ENCODE measurements around the gene TVP23C.

TVP23C gene

DNA sequence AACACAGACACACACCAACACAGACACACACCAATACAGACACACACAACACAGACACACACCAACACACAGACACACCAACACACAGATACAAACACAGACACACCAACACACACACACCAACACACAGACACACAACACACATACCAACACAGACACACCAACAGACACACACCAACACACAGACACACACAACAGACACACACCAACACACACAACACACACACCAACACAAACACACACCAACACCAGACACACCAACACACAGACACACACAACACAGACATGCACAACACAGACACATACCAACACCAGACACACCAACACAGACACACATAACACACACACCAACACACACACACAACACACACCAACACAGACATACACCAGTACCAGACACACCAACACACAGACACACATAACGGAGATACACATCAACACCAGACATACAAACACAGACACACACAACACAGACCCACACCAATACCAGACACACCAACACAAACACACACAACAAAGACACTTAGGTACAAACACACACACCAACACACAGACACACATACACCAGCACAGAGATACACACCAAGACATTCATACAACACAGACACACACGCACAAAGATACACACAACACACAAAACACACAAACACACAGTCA lies 98.1 kb downstream of the TVP23C start:
- DNase-seq (ENCODE audit: low spot score) = no peak

DNA sequence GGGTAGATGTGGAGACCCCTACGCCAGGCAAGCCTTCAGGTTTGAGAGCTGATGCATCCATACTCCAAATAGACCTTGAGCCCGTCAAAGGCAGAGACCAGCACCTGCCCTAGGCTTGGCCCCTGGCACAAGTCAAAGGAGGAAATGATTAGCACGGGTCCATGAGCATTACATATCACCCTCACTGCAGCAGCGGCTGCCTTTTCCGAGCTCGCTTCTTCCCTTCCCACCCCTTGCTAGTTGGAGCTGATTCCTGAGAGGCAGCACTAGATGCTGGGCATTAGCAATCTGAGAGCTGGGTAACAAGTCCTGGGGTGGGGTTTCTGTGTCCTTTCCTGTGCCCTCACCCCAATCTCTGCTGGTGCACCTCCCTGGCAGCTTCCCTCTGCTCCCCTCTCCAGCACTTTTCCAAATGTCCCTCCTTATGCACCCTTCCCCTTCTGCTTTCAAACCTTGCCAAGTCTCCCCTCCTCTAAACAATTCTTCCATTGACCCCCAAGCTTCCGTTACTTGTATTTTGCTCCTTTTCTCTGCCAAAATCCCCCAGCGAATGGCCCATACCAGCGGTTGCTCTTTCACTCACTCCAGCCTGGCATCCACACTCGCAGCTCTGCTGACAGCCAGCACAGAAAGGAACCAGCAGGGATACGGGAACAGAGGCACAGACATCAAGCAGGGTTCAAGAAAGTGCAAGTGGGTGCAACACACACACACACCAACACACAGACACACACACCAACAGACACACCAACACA lies 98.9 kb downstream of the TVP23C start:
- no peak for DNase-seq (ENCODE audit: low spot score)

DNA sequence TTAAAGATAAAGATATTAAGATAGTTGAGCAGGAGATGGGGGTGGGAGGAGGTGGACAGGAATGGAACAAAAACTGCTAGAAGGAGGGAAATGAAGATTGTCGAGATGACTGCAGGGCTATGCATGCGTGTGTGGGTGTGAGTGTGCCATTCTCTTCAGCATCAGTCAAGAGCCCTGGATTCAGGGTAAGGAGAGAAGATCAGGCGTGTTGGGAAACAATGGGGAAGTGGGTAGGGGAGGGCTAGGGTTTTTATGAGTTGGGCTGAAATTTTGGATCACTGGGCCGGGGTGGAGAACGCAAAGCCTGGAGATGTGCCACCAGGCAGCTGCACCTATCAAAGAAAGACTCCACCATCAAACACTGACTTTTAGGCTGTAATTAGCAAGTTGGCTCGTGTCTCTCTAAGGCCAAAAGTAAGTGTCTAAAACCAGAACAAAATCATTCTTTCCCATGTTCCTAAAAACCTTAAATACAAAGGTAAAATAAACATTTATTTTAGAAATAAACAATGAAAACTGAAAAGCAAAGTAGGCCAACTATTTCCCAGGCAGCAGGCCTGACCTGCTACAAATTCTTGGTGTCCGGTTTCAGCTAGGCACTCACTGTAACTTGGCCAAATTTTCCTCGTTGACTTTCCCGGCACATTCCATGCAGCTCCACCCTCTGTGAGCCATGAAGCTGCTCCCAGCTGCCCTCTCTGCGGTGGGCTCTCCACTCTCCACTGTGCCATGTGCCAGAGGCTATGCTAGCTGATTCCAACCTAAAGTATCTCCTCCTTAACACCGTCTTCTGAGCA lies 100.1 kb downstream of the TVP23C start:
- peak; percentile 52 for DNase-seq (ENCODE audit: low spot score)

DNA sequence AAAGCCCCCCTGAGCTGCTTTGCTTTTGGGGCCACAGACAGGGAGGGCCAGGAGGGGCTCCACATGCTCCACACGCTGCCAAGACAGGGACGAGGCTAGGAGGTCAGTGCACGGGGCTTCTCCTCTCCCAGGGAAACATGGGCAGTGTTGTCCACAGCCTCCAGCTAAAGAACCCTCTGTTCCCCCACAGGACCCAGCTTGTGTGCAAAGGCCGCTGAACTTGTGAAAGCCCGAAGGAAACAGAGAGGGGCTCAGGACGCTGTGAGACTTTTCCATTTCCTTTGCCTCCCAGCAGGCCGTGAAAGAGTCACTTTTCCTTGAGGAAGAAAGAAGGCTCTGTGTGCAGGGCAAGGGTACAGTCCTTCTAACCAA lies 105.6 kb downstream of the TVP23C start:
- no peak for DNase-seq (ENCODE audit: low spot score)

DNA sequence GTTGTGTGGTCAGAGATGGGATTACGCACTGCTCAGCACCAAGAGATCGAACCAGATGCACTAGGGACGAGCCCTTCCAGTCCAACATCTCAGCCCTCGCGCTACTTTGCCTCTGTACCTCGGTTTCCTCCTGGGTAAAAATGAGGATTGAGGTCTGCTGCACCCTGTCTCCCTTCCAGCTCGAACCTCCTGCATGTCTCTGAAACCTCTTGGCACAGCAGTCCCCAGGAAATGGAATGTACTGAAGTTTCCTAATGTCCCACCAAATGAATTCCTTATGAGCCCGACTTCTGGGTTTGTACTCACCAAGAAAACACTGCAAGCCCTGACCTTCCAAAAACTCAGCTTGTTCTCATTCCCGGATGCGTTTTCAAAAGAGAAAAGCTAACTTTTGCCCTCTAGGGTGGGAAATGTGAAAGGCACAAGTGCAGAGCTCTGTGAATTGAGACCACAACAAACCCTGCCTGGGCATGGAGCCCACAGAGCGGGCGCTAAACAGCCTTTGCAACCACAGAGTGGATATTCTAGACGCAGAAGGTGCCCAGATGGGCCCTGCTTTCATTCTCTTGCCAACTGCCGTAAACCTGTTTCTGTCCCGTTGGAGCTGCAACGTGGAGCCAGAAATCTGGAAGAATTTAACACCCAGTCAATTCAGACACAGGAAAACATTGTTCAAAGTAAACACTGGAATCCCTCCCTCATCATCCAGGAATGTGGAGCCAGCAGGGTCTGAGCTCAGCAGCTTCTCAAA lies 106.1 kb downstream of the TVP23C start:
- DNase-seq (ENCODE audit: low spot score) = peak; percentile 38

DNA sequence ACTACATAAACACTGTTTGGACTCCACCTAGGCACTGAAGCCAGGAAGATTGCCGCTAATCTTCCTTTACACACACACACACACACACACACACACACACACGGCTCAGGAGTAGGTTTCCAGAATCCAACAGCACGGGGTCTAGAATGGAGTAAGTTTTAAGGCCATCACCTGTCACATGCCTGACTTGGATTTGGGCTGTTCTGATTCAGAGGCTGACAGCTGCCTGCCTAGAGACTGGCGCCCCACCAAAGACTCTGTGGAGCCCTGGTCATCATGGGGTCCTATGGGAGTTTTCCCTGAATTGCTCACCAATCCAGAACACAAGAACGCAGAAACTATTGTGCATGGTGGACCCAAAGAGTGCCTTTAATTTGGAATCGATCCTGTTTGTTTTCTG lies 106.8 kb downstream of the TVP23C start:
- no peak for DNase-seq (ENCODE audit: low spot score)

DNA sequence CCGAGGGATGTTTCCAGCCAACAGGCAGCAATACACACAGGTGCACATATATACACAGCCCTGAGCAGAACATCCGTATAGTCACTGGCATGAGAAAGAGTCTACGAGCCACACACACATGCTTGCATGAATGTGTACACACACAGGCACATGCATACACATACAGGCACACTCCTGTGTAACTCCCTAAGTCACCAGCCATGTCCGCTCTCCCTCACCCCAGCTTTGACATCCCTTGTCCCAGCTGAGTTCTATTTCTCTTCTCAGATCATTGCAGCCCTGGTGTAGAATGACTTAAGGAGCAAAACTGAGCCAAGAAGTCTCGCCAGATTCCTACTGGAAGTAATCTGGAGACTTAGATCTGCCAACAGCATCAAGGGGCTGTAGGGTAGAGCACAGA lies 108.9 kb downstream of the TVP23C start:
- no peak for DNase-seq (ENCODE audit: low spot score)

DNA sequence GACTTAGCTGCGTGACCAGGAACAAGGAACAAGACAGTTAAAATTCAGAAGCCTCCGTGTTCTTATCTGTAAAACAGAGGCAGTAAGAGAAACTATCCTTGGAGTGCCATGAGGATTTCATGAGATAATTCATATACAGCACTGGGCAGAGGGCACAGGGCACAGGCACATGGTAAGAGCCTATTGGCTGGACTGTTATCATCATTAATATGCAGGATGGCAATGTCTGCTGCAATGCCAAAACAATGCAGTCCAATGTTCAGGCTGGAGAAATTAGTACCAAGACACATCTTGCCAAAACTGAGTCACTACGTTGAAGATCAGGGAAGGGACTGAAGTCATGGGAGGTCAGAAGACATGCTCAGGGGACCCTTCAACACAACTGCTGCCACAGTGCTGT lies 109.5 kb downstream of the TVP23C start:
- DNase-seq (ENCODE audit: low spot score) = no peak

DNA sequence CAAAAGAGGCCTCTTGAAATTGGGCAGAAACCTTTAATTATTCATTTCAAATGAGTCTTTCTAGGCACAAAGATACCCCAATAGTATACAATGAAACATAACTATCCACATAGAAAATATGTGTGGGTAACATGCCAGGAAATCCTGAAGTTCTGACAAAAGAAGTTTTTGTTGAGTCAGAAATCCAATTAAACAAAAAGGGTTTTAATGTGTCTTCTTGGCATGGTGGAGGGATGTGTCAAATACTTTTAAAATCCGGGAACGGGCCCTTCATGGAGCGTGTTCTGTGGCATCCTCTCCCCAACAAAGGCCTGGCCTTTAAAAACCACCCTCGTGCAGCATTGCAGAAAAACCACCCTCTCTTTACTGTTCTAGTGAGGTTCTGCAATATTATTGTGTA lies 110.0 kb downstream of the TVP23C start:
- no peak for DNase-seq (ENCODE audit: low spot score)

DNA sequence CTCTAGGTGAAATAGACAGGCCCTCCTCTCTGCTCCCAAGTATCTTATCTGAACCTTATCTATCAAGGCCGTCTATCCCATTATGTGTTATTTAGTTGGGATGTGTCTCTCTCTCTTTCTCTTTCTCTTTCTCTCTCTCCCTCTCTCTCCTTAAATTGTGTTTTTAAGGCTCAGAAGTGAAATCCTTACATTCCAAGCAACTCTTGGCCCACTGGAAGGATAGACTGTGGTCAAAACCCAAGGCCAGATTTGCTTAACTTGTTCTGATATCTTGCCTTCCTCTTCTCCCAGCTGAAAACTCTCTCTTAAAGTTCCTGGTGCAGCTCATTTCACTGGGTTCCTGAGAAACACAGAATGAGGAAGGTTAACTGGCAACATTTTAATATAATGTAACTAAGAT lies 110.5 kb downstream of the TVP23C start:
- no peak for DNase-seq (ENCODE audit: low spot score)

Data from SW480 (cell line).